Keratinocyte (primary cell): ENCODE results near the gene ZC3H8. TPM values are rescaled to one million over a fixed set of nuclear protein-coding genes. Genes with fewer than 3 reads are reported as not detected.

ENCODE experiments used
- DNase-seq: peaks from one replicate; pipeline ENCODE4 v3.0.0-alpha.2; 2011; ENCODE audit warnings: low read depth, missing footprints, low spot score
- FAIRE-seq: peaks from 2 replicates; lab custom pipeline; 2011; peaks lifted over from hg19 to GRCh38; lab: Jason Lieb, UNC
- H2AFZ ChIP-seq: 2 replicates; pipeline ENCODE4 v1.6.0; 2012; ENCODE audit warnings: low read length, control low read depth, inconsistent platforms; ENCODE audit not compliant: control insufficient read depth
- H3K27ac ChIP-seq: 2 replicates; pipeline ENCODE4 v1.5.1; 2011; ENCODE audit warnings: low read length; ENCODE audit not compliant: control insufficient read depth, insufficient read depth
- H3K27me3 ChIP-seq: 3 replicates; pipeline ENCODE4 v1.6.0; 2011; ENCODE audit warnings: low read length; ENCODE audit not compliant: control insufficient read depth, insufficient read depth; ENCODE audit errors: extremely low read depth
- H3K36me3 ChIP-seq, 2 experiments: 2 replicates in 1 of 2; 3 replicates in 1 of 2; pipeline ENCODE4 v1.5.1; 2011; ENCODE audit warnings: low read length in 2 of 2, mild to moderate bottlenecking in 1 of 2; ENCODE audit not compliant: control insufficient read depth in 2 of 2, insufficient read depth in 2 of 2; ENCODE audit errors: extremely low read depth in 1 of 2
- H3K4me1 ChIP-seq: 3 replicates; pipeline ENCODE4 v1.5.1; 2011; ENCODE audit warnings: low read length; ENCODE audit not compliant: control insufficient read depth, insufficient read depth; ENCODE audit errors: extremely low read depth
- H3K4me2 ChIP-seq: 3 replicates; pipeline ENCODE4 v1.6.0; 2011; ENCODE audit warnings: low read depth, low read length; ENCODE audit not compliant: control insufficient read depth, insufficient read depth; ENCODE audit errors: extremely low read depth
- H3K4me3 ChIP-seq, 3 experiments: fragments of 200-600 bp in 1 of 3; sonication (generic) in 1 of 3; 2 replicates in 2 of 3; 3 replicates in 1 of 3; pipeline ENCODE4 v1.5.1; 2011 to 2016; ENCODE audit warnings: low read length in 3 of 3, mild to moderate bottlenecking in 3 of 3, control low read depth in 2 of 3, inconsistent platforms in 1 of 3, low read depth in 1 of 3, mixed read lengths in 1 of 3, mixed run types in 1 of 3, moderate library complexity in 1 of 3; ENCODE audit not compliant: control insufficient read depth in 2 of 3, insufficient read depth in 2 of 3; ENCODE audit errors: extremely low read depth in 1 of 3
- H3K79me2 ChIP-seq: 2 replicates; pipeline ENCODE4 v1.6.0; 2012; ENCODE audit warnings: low read length; ENCODE audit not compliant: control insufficient read depth, insufficient read depth
- H3K9ac ChIP-seq: 3 replicates; pipeline ENCODE4 v1.6.0; 2011; ENCODE audit warnings: low read length; ENCODE audit not compliant: control insufficient read depth, insufficient read depth; ENCODE audit errors: extremely low read depth
- H3K9me1 ChIP-seq: 3 replicates; pipeline ENCODE4 v1.6.0; 2011; ENCODE audit warnings: low read length; ENCODE audit not compliant: control insufficient read depth, insufficient read depth; ENCODE audit errors: extremely low read depth
- H3K9me3 ChIP-seq: 2 replicates; pipeline ENCODE4 v1.5.1; 2012; ENCODE audit warnings: low read depth, low read length; ENCODE audit not compliant: control insufficient read depth
- H4K20me1 ChIP-seq: 3 replicates; pipeline ENCODE4 v1.6.0; 2011; ENCODE audit warnings: low read length; ENCODE audit not compliant: control insufficient read depth, insufficient read depth; ENCODE audit errors: extremely low read depth
- CTCF ChIP-seq, 3 experiments: IDR thresholded peaks in 1 of 3; conservative IDR thresholded peaks in 1 of 3; optimal IDR thresholded peaks in 1 of 3; 2 replicates in 2 of 3; 3 replicates in 1 of 3; pipeline versions ENCODE3 to v1.5.1; 2011; ENCODE audit warnings: low read length in 3 of 3, mild to moderate bottlenecking in 3 of 3, moderate library complexity in 2 of 3, control low read depth in 1 of 3, inconsistent platforms in 1 of 3; ENCODE audit not compliant: insufficient read depth in 2 of 3; ENCODE audit errors: extremely low read depth in 1 of 3
- EZH2 ChIP-seq: IDR thresholded peaks from one replicate; pipeline ENCODE4 v1.6.1; 2012; ENCODE audit warnings: inconsistent platforms, mild to moderate bottlenecking, low read length, moderate library complexity
- dilution Hi-C: fragments of 300-500 bp; cut with MboI; formaldehyde crosslinking; loops from one replicate; pipeline ENCODE4 v1.7.0; 2020; ENCODE audit warnings: low sequenced_read_pairs; ENCODE audit not compliant: extremely low pct_ligation_motif_present
- polyA plus RNA-seq, 5 experiments: library from polyadenylated mRNA; depleted of rRNA in 3 of 5; stranded (reverse) in 3 of 5; stranded (forward) in 1 of 5; unstranded in 1 of 5; fragments of >200 nt; gene quantifications; 1 replicate in 1 of 5; 2 replicates in 3 of 5; 3 replicates in 1 of 5; pipeline versions ENCODE4 v1.2.1 to v1.2.3, GENCODE V29; 2011 to 2012; ENCODE audit warnings: missing spikeins in 2 of 5, low read depth in 1 of 5, low replicate concordance in 1 of 5

ZC3H8 gene
- polyA plus RNA-seq, 1 donor (not counting 4 experiments of a cell fraction or from before 2014, with no cell fraction given): 11.4 TPM

GRCh38 chr2:112174383-112174782, 80.5 kb downstream of the ZC3H8 start:
- no peak for FAIRE-seq
- Histone ChIP-seq H3K27ac (no peak overlapping the region), H3K9ac (no peak overlapping the region), H4K20me1 (no peaks in the 10 kb centered on the region), H3K4me2 (no peak overlapping the region), H3K27me3 (no peaks in the 10 kb centered on the region), H2AFZ (no peak overlapping the region), H3K4me1 (no peaks in the 10 kb centered on the region), H3K9me3 (no peaks in the 10 kb centered on the region), H3K36me3 (no peaks in the 10 kb centered on the region), H3K79me2 (no peaks in the 10 kb centered on the region), H3K9me1 (no peaks in the 10 kb centered on the region), H3K4me3 (no peak overlapping the region)
- dilution Hi-C loops: no loop called here
- TF ChIP-seq CTCF (optimal IDR thresholded peaks at IDR 0.05 in 1 of 3, IDR thresholded peaks at IDR 0.05 in 1 of 3, conservative IDR thresholded peaks at IDR 0.05 in 1 of 3; ENCODE audit: extremely low read depth in 1 of 3, insufficient read depth in 2 of 3, low read length in 3 of 3): no peak
- TF ChIP-seq EZH2: no peak
- DNase-seq: no peak

GRCh38 chr2:112173646-112174319, 81.1 kb downstream of the ZC3H8 start:
- H3K27ac ChIP-seq: no peak overlapping the region
- H3K9me1 ChIP-seq: no peaks in the 10 kb centered on the region
- no peaks in the 10 kb centered on the region for H3K9me3 ChIP-seq
- H4K20me1 ChIP-seq: no peaks in the 10 kb centered on the region
- no peaks in the 10 kb centered on the region for H3K79me2 ChIP-seq
- no peaks in the 10 kb centered on the region for H3K4me1 ChIP-seq
- no peak overlapping the region for H2AFZ ChIP-seq
- no peak overlapping the region for H3K4me2 ChIP-seq
- FAIRE-seq (no peak), DNase-seq (no peak)
- no peaks in the 10 kb centered on the region for H3K36me3 ChIP-seq
- H3K4me3 ChIP-seq: no peak overlapping the region
- H3K27me3 ChIP-seq: no peaks in the 10 kb centered on the region
- dilution Hi-C loops: no loop called here
- TF ChIP-seq CTCF (optimal IDR thresholded peaks at IDR 0.05 in 1 of 3, IDR thresholded peaks at IDR 0.05 in 1 of 3, conservative IDR thresholded peaks at IDR 0.05 in 1 of 3; ENCODE audit: extremely low read depth in 1 of 3, insufficient read depth in 2 of 3, low read length in 3 of 3) (no peak), EZH2 (no peak)
- no peak overlapping the region for H3K9ac ChIP-seq
